OCI-LY3 (cell line): Measurements from ENCODE around the gene APOL2.
A peak's percentile ranks its signal among the peaks of the same experiment; 100 is the strongest.
"Not testable (repeated sequence)": the region's sequence is repeated elsewhere in the genome, so short reads cannot be mapped to it uniquely, and the experiment has no call there.

Source experiments
- H2AFZ ChIP-seq: fragments of 200-600, 300-600 bp; shearing (Covaris generic); 2 replicates; pipeline ENCODE4 v1.6.0; 2014; ENCODE audit warnings: antibody characterized with exemption, low read depth, low read length
- H3K27ac ChIP-seq: fragments of 200-600, 300-600 bp; sonication (generic); 2 replicates; pipeline ENCODE4 v1.5.1; 2014; ENCODE audit warnings: mild to moderate bottlenecking, low read length, moderate library complexity, mixed read lengths
- H3K27me3 ChIP-seq: fragments of 200-600, 300-600 bp; sonication (generic); 2 replicates; pipeline ENCODE4 v1.6.1; 2014; ENCODE audit warnings: low read depth, low read length, mixed read lengths
- H3K36me3 ChIP-seq: fragments of 200-600, 300-600 bp; sonication (generic); replicated peaks from 2 replicates; pipeline ENCODE3; 2014; ENCODE audit warnings: low read depth, low read length, mixed read lengths
- H3K4me1 ChIP-seq: fragments of 300-600, 200-600 bp; sonication (generic); 2 replicates; pipeline ENCODE4 v1.6.1; 2014; ENCODE audit warnings: low read length, mixed read lengths
- H3K4me2 ChIP-seq: fragments of 200-600, 300-600 bp; sonication (generic); 2 replicates; pipeline ENCODE4 v1.6.1; 2014; ENCODE audit warnings: low read length, mixed read lengths
- H3K4me3 ChIP-seq: fragments of 300-600, 200-600 bp; sonication (generic); 2 replicates; pipeline ENCODE4 v1.5.1; 2014; ENCODE audit warnings: antibody characterized with exemption, mild to moderate bottlenecking, low read length, moderate library complexity
- H3K79me2 ChIP-seq: fragments of 300-600, 200-600 bp; shearing (Covaris generic); 2 replicates; pipeline ENCODE4 v1.6.1; 2014; ENCODE audit warnings: mild to moderate bottlenecking, low read length, mixed read lengths
- H3K9ac ChIP-seq: fragments of 300-600, 200-600 bp; shearing (Covaris generic); 2 replicates; pipeline ENCODE4 v1.6.0; 2014; ENCODE audit warnings: mild to moderate bottlenecking, low read length, moderate library complexity
- H3K9me3 ChIP-seq: fragments of 200-600, 300-600 bp; shearing (Covaris generic); 2 replicates; pipeline ENCODE4 v1.6.1; 2014; ENCODE audit warnings: low read length, mixed read lengths; ENCODE audit not compliant: insufficient read depth
- H4K20me1 ChIP-seq: fragments of 200-600, 300-600 bp; sonication (generic); 2 replicates; pipeline ENCODE4 v1.6.1; 2016; ENCODE audit warnings: low read length, mixed read lengths; ENCODE audit not compliant: insufficient read depth
- EZH2phosphoT487 ChIP-seq: fragments of 200-600 bp; shearing (Covaris generic); IDR thresholded peaks from 2 replicates; pipeline ENCODE4 v1.6.1; 2018; ENCODE audit warnings: antibody characterized with exemption, mixed run types, low read depth
- TF ChIP-seq, protein P1 (sequence below): fragments of 200-600, 300-600 bp; sonication (generic); IDR thresholded peaks from 2 replicates; pipeline ENCODE4 v1.5.1; 2014; ENCODE audit warnings: antibody characterized with exemption, low read length, low read depth

APOL2 gene

DNA sequence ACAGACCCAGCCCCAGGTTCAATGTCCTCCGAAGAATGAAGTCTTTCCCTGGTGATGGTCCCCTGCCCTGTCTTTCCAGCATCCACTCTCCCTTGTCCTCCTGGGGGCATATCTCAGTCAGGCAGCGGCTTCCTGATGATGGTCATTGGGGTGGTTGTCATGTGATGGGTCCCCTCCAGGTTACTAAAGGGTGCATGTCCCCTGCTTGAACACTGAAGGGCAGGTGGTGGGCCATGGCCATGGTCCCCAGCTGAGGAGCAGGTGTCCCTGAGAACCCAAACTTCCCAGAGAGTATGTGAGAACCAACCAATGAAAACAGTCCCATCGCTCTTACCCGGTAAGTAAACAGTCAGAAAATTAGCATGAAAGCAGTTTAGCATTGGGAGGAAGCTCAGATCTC lies 27.7 kb upstream of the APOL2 start:
- Histone ChIP-seq H4K20me1 (peaks cover 61% of the 10 kb centered on the region), H3K79me2 (peaks cover 22% of the 10 kb centered on the region; the same call in 1 of the 2 replicates), H3K4me2 (no peak overlapping the region), H3K4me3 (no peak overlapping the region), H3K4me1 (no peaks in the 10 kb centered on the region), H3K36me3 (peaks cover 48% of the 10 kb centered on the region), H3K9ac (no peak overlapping the region), H3K9me3 (no peaks in the 10 kb centered on the region), H2AFZ (no peak overlapping the region), H3K27ac (no peak overlapping the region), H3K27me3 (no peaks in the 10 kb centered on the region)
- TF ChIP-seq, protein P1, sequence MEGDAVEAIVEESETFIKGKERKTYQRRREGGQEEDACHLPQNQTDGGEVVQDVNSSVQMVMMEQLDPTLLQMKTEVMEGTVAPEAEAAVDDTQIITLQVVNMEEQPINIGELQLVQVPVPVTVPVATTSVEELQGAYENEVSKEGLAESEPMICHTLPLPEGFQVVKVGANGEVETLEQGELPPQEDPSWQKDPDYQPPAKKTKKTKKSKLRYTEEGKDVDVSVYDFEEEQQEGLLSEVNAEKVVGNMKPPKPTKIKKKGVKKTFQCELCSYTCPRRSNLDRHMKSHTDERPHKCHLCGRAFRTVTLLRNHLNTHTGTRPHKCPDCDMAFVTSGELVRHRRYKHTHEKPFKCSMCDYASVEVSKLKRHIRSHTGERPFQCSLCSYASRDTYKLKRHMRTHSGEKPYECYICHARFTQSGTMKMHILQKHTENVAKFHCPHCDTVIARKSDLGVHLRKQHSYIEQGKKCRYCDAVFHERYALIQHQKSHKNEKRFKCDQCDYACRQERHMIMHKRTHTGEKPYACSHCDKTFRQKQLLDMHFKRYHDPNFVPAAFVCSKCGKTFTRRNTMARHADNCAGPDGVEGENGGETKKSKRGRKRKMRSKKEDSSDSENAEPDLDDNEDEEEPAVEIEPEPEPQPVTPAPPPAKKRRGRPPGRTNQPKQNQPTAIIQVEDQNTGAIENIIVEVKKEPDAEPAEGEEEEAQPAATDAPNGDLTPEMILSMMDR = no peak
- no peak for TF ChIP-seq EZH2phosphoT487

DNA sequence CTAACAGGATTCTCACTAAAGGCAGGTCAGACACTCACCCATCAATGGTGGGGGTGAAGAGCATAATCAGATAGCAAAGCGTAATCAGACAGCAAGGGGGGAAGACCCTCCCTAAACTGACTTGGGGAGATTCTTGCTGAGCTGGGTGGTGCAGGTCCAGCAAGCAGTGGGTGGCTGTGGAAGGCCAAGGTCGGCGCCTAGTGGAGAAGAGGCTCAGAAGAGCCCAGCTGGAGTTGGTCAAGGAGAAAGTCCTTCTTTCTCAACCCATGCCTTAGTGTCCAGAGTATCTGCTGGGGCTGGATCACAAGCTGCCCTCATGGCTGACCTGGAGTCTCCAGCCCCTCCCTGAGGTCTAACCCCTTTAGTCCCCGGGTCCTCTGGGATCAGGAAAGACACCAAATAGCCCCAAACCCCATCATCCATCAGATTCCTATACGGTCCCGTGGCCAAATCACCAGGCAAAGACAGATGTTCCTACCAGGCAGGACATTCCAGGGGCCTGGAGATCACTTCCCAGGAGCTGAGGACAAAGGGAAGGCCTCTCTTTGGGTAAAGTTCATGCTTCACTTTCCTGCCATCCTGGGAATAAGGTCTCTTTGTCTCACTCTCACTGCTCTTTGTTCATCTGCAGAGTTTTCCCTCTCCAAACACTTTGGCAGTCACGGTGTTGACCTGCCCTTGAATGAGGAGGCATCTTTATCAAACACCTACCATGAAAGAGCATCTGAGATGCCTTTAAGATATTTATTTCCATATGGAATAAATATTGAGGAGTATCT lies 24.7 kb upstream of the APOL2 start:
- not testable (repeated sequence) for H3K4me3 ChIP-seq, H3K27ac ChIP-seq, H3K27me3 ChIP-seq, H3K9ac ChIP-seq, H3K9me3 ChIP-seq, H2AFZ ChIP-seq, H3K4me1 ChIP-seq, H3K4me2 ChIP-seq
- Histone ChIP-seq H3K36me3 (peaks cover 74% of the 10 kb centered on the region), H4K20me1 (peaks cover 86% of the 10 kb centered on the region), H3K79me2 (peaks cover 45% of the 10 kb centered on the region)

DNA sequence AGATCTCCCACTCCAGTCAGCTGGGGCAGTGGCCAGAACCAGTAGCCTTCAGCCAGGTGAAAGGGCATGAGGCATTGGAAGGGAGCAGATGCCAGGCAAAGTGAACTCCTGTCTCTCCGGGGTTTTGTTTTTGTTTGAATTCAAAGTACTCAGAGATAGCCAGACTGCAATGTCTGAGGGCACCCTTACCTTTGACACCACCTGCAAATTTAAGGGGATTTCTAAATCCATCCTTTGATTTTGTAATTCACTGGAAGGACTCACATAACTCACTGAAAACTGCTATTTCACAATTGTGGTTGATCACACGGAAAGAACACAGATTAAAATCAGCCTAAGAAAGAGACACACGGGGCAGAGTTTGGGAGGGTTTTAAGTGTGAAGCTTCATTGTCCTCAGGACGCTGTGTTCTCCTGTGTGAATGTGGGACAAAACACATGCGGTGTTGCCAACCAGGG lies 23.9 kb upstream of the APOL2 start:
- not testable (repeated sequence) for H3K4me2 ChIP-seq, H3K27ac ChIP-seq, H2AFZ ChIP-seq, H3K4me3 ChIP-seq, H3K27me3 ChIP-seq, H3K9me3 ChIP-seq, H3K9ac ChIP-seq
- Histone ChIP-seq H3K36me3 (peaks cover 78% of the 10 kb centered on the region), H3K79me2 (peaks cover 48% of the 10 kb centered on the region), H3K4me1 (peaks cover 10% of the 10 kb centered on the region), H4K20me1 (peaks cover 85% of the 10 kb centered on the region)

DNA sequence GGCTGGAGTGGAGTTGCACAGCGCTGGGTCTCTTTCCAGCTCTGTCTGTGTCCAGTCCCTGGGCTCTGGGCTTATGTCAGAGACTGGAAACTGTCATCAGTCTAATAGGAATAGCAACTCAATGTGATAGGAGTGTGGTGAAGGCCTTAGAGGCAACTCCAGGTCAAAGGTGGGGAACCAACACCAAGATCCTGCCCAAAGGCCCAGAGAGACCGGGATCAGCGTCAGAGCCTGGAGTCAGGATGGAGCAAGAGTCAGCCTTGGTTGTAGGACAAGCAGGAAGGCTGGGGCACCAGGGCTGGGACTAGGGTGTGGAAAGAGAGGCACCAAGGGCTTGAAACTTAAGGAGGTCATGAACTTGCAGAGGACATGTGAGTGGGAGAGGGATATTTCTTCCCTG lies 23.0 kb upstream of the APOL2 start:
- not testable (repeated sequence) for H3K4me3 ChIP-seq, H3K4me2 ChIP-seq, H3K9me3 ChIP-seq, H3K9ac ChIP-seq, H3K27ac ChIP-seq, H2AFZ ChIP-seq, H3K27me3 ChIP-seq
- H4K20me1 ChIP-seq = peaks cover 81% of the 10 kb centered on the region
- peaks cover 58% of the 10 kb centered on the region for H3K79me2 ChIP-seq
- H3K36me3 ChIP-seq = peaks cover 81% of the 10 kb centered on the region
- H3K4me1 ChIP-seq = peaks cover 19% of the 10 kb centered on the region

DNA sequence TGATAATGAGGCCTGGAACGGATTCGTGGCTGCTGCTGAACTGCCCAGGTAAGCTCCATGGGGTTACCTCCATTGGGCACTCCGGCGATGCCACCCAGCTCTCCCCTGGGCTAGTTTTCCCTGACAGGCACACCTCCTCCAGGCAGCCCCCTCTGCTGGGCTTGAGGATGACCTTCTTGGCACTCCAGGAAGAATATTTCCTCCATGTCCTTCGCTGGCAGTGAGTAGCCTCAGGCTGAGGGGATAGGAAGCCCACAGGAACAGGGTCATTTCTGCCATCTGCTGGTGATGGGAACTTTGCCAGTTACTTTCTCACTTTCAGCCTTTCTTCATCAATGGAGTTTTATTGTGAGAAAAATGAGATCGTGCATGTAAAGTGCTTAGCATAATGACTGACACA lies 22.3 kb upstream of the APOL2 start:
- H3K27me3 ChIP-seq, H3K9me3 ChIP-seq, H3K4me3 ChIP-seq, H2AFZ ChIP-seq, H3K9ac ChIP-seq, H3K27ac ChIP-seq, H3K4me2 ChIP-seq: not testable (repeated sequence)
- TF ChIP-seq, protein P1 = peak; percentile 23; the same call in 1 of the 2 replicates
- H4K20me1 ChIP-seq = peaks cover 78% of the 10 kb centered on the region
- peaks cover 26% of the 10 kb centered on the region for H3K4me1 ChIP-seq
- H3K36me3 ChIP-seq = peaks cover 83% of the 10 kb centered on the region
- peaks cover 64% of the 10 kb centered on the region for H3K79me2 ChIP-seq
